SK-N-SH treated with all-trans-retinoic acid at 6 μM for 48 hours (cell line): Measurements from ENCODE around the gene CCDC167.

Experiments
- ARNTL ChIP-seq: fragments of 450-650 bp; formaldehyde crosslinking; IDR thresholded peaks from 2 replicates; pipeline ENCODE4 v1.5.0; 2020; ENCODE audit warnings: low read depth, mild to moderate bottlenecking, moderate library complexity, borderline replicate concordance
- CSDC2 ChIP-seq: fragments of 250-450 bp; sonication (Bioruptor Pico); IDR thresholded peaks from 2 replicates; pipeline ENCODE4 v1.5.0; 2020; ENCODE audit warnings: mild to moderate bottlenecking, moderate library complexity
- ESRRG ChIP-seq: fragments of 250-450 bp; sonication (Bioruptor Pico); IDR thresholded peaks from 2 replicates; pipeline ENCODE4 v1.6.1; 2021; ENCODE audit warnings: mild to moderate bottlenecking
- ISL1 ChIP-seq: fragments of 250-450 bp; sonication (Bioruptor Pico); IDR thresholded peaks from 2 replicates; pipeline ENCODE4 v2.1.2; 2022; ENCODE audit warnings: mild to moderate bottlenecking, moderate library complexity
- OSR1 ChIP-seq: fragments of 250-450 bp; sonication (Bioruptor Pico); IDR thresholded peaks from 2 replicates; pipeline ENCODE4 v1.8.0; 2022; ENCODE audit warnings: moderate library complexity, mild to moderate bottlenecking, inconsistent platforms
- POU6F1 ChIP-seq: fragments of 250-450 bp; sonication (Bioruptor Pico); IDR thresholded peaks from 2 replicates; pipeline ENCODE4 v1.8.0; 2021; ENCODE audit warnings: low read depth, mild to moderate bottlenecking, moderate library complexity, borderline replicate concordance
- RARB ChIP-seq: fragments of 250-450 bp; sonication (Bioruptor Pico); IDR thresholded peaks from 2 replicates; pipeline ENCODE4 v1.8.0; 2021; ENCODE audit warnings: mild to moderate bottlenecking, moderate library complexity
- ZFP3 ChIP-seq: fragments of 250-450 bp; sonication (Bioruptor Pico); IDR thresholded peaks from 2 replicates; pipeline ENCODE4 v1.5.0; 2020; ENCODE audit warnings: mild to moderate bottlenecking, moderate library complexity
- ZNF565 ChIP-seq: fragments of 450-650 bp; formaldehyde crosslinking; conservative IDR thresholded peaks from 2 replicates; pipeline ENCODE4 v1.5.0; 2020; ENCODE audit warnings: low read depth, mild to moderate bottlenecking, moderate library complexity
- ZNF8 ChIP-seq: fragments of 450-650 bp; formaldehyde crosslinking; IDR thresholded peaks from 2 replicates; pipeline ENCODE4 v1.5.0; 2020; ENCODE audit warnings: mild to moderate bottlenecking, moderate library complexity
- TF ChIP-seq, protein P1 (sequence below): fragments of 250-450 bp; sonication (Bioruptor Pico); IDR thresholded peaks from 2 replicates; pipeline ENCODE4 v1.8.0; 2020; ENCODE audit warnings: mild to moderate bottlenecking, moderate library complexity, borderline replicate concordance
- TF ChIP-seq, protein P2 (sequence below): fragments of 250-450 bp; sonication (Bioruptor Pico); IDR thresholded peaks from 2 replicates; pipeline ENCODE4 v1.5.1; 2021; ENCODE audit warnings: mild to moderate bottlenecking, moderate library complexity

- TF ChIP-seq ARNTL (CRISPR knock-in tag) (no peak), OSR1 (CRISPR knock-in tag) (no peak), ZNF8 (CRISPR knock-in tag) (no peak), ZFP3 (no peak), RARB (CRISPR knock-in tag) (no peak), POU6F1 (no peak), ISL1 (no peak), ESRRG (no peak), ZNF565 (CRISPR knock-in tag) (no peak), CSDC2 (CRISPR knock-in tag) (no peak)
- TF ChIP-seq, protein P1, sequence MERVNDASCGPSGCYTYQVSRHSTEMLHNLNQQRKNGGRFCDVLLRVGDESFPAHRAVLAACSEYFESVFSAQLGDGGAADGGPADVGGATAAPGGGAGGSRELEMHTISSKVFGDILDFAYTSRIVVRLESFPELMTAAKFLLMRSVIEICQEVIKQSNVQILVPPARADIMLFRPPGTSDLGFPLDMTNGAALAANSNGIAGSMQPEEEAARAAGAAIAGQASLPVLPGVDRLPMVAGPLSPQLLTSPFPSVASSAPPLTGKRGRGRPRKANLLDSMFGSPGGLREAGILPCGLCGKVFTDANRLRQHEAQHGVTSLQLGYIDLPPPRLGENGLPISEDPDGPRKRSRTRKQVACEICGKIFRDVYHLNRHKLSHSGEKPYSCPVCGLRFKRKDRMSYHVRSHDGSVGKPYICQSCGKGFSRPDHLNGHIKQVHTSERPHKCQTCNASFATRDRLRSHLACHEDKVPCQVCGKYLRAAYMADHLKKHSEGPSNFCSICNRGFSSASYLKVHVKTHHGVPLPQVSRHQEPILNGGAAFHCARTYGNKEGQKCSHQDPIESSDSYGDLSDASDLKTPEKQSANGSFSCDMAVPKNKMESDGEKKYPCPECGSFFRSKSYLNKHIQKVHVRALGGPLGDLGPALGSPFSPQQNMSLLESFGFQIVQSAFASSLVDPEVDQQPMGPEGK = no peak
- TF ChIP-seq, protein P2, sequence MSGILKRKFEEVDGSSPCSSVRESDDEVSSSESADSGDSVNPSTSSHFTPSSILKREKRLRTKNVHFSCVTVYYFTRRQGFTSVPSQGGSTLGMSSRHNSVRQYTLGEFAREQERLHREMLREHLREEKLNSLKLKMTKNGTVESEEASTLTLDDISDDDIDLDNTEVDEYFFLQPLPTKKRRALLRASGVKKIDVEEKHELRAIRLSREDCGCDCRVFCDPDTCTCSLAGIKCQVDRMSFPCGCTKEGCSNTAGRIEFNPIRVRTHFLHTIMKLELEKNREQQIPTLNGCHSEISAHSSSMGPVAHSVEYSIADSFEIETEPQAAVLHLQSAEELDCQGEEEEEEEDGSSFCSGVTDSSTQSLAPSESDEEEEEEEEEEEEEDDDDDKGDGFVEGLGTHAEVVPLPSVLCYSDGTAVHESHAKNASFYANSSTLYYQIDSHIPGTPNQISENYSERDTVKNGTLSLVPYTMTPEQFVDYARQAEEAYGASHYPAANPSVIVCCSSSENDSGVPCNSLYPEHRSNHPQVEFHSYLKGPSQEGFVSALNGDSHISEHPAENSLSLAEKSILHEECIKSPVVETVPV = no peak
These were observed 7.9 kb downstream of the CCDC167 start for GRCh38 chr6:37491830-37492208.
